Dendritic cell treated with granulocyte-macrophage colony-stimulating factor and Interleukin-4, amounts not matched to agents 40 ng/mL and 50 ng/mL, for 4 days (primary cell): ENCODE data around the gene IGFBP4.

Source experiments
- H3K27ac Mint-ChIP-seq: one replicate; pipeline ENCODE4 v1.8.0; 2022; ENCODE audit warnings: mild to moderate bottlenecking, mixed read lengths
- H3K27me3 Mint-ChIP-seq: one replicate; pipeline ENCODE4 v1.8.0; 2022; ENCODE audit warnings: mild to moderate bottlenecking, mixed read lengths
- H3K36me3 Mint-ChIP-seq: one replicate; pipeline ENCODE4 v1.8.0; 2022; ENCODE audit warnings: low read depth, mixed read lengths
- H3K4me1 Mint-ChIP-seq: one replicate; pipeline ENCODE4 v1.8.0; 2022; ENCODE audit warnings: low read depth, mixed read lengths
- H3K4me3 Mint-ChIP-seq: one replicate; pipeline ENCODE4 v1.8.0; 2022; ENCODE audit warnings: mild to moderate bottlenecking, moderate library complexity, mixed read lengths
- H3K9me3 Mint-ChIP-seq: one replicate; pipeline ENCODE4 v1.8.0; 2022; ENCODE audit warnings: mixed read lengths
- intact Hi-C: fragments of 100-400 bp; cut with micrococcal nuclease; formaldehyde crosslinking; loops from one replicate; pipeline ENCODE4 v1.15.0; 2022

Gene IGFBP4

GRCh38 chr17:40478486-40478885 lies 35.2 kb downstream of the IGFBP4 start:
- peaks cover 26% of the 10 kb centered on the region for H3K4me1 Mint-ChIP-seq
- H3K4me3 Mint-ChIP-seq, result no peak overlapping the region
- no peaks in the 10 kb centered on the region for H3K36me3 Mint-ChIP-seq
- intact Hi-C loops, result no loop called here
- no peaks in the 10 kb centered on the region for H3K9me3 Mint-ChIP-seq
- no peak overlapping the region for H3K27ac Mint-ChIP-seq
- H3K27me3 Mint-ChIP-seq, result peaks cover 18% of the 10 kb centered on the region

DNA sequence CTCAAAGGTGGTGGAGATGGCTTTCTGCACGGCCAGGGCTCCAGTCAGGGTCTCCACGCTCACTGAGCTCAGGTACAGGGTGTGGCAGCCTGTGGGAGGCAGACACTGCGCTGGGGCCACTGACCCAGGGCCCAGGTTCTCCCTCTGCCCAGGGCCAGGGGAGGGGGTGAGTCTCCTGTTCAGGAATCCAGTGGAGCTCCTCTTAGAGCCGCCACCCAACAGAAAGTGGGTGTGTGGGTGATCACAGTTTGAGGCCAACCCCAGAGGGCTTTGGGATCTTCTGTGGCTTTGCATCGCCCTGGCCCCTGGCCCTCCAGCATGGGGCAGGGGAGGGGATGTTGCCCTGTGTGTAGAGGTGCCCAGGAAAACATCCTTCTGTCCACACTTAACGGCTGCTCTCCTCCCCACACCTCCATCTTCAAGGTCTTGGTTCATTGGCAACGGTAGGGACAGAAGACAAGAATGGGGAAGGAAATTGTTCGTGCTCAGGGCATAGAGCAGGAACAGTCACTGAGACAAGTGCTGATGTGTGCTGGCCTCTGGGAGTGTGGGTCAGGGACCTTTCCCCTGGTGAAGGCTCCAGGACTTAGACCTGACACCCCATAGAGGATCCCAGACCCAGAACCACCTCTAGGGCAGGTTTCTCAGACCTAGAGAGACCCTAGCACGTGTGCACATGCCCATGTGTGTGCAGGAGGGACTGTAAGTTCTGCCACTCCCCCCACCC lies 36.7 kb downstream of the IGFBP4 start:
- H3K4me3 Mint-ChIP-seq, result no peak overlapping the region
- no peak overlapping the region for H3K27ac Mint-ChIP-seq

GRCh38 chr17:40480501-40481003 lies 37.3 kb downstream of the IGFBP4 start:
- intact Hi-C loops, result no loop called here
- peaks cover 24% of the 10 kb centered on the region for H3K27me3 Mint-ChIP-seq
- H3K27ac Mint-ChIP-seq, result no peak overlapping the region
- no peaks in the 10 kb centered on the region for H3K9me3 Mint-ChIP-seq
- no peaks in the 10 kb centered on the region for H3K36me3 Mint-ChIP-seq
- H3K4me1 Mint-ChIP-seq, result peaks cover 31% of the 10 kb centered on the region
- peak overlapping the region; percentile 7 for H3K4me3 Mint-ChIP-seq

More for the DNA sequence above, 36.7 kb downstream of the IGFBP4 start:
- Mint-ChIP-seq H3K36me3 (no peaks in the 10 kb centered on the region), H3K4me1 (peaks cover 31% of the 10 kb centered on the region), H3K27me3 (peaks cover 21% of the 10 kb centered on the region), H3K9me3 (no peaks in the 10 kb centered on the region)
- intact Hi-C loops, result no loop called here

- H3K4me1 Mint-ChIP-seq, result peaks cover 33% of the 10 kb centered on the region
- no peaks in the 10 kb centered on the region for H3K9me3 Mint-ChIP-seq
- H3K36me3 Mint-ChIP-seq, result no peaks in the 10 kb centered on the region
- intact Hi-C loops, result no loop called here
- H3K27ac Mint-ChIP-seq, result no peak overlapping the region
- no peak overlapping the region for H3K4me3 Mint-ChIP-seq
- peaks cover 27% of the 10 kb centered on the region for H3K27me3 Mint-ChIP-seq
Measured at GRCh38 chr17:40481106-40481505, 37.9 kb downstream of the IGFBP4 start.

DNA sequence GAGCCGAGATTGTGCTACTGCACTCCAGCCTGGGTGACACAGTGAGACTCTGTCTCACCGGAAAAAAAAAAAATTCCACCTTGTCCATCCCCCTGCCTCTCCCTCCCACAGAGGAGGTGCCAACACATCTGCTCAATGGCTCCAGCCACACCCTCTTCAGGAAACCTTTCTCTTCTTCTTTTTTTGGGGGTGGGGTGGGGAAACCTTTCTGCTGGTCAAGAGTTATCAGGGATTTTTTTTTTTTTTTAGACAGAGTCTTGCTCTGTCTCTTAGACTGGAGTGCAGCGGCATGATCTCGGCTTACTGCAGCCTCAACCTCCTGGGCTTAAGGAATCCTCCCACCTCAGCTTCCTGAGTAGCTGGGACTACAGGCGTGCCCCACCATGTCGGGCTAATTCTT lies 39.5 kb downstream of the IGFBP4 start:
- Mint-ChIP-seq H3K4me3 (no peak overlapping the region), H3K9me3 (no peaks in the 10 kb centered on the region)
- intact Hi-C loops, result no loop called here

DNA sequence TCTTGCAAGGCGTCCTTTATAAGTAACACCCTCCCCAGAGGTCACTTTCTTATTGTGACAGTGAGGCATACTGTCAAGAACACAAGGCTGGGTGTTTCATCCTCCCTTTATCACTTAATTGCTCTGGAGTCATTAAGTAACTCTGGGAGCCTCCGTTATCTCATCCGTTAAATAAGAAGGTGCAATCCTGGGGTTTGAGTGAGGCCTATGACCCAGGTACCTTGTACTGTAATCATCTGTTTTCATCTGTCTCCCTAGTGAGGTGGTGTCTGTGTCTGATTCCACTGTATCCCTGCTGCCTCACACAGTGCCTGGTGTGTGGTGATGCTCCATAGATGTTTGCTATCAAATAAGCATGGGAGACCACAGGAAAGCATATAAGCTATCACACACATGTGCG lies 40.4 kb downstream of the IGFBP4 start:
- H3K27me3 Mint-ChIP-seq, result peaks cover 41% of the 10 kb centered on the region
- H3K9me3 Mint-ChIP-seq, result no peaks in the 10 kb centered on the region
- intact Hi-C loops, result no loop called here
- H3K4me3 Mint-ChIP-seq, result no peak overlapping the region
- no peaks in the 10 kb centered on the region for H3K36me3 Mint-ChIP-seq
- H3K4me1 Mint-ChIP-seq, result peaks cover 45% of the 10 kb centered on the region
- no peak overlapping the region for H3K27ac Mint-ChIP-seq

More for the DNA sequence above, 39.5 kb downstream of the IGFBP4 start:
- H3K27ac Mint-ChIP-seq, result no peak overlapping the region
- H3K27me3 Mint-ChIP-seq, result peaks cover 36% of the 10 kb centered on the region
- H3K36me3 Mint-ChIP-seq, result no peaks in the 10 kb centered on the region
- peaks cover 45% of the 10 kb centered on the region for H3K4me1 Mint-ChIP-seq

DNA sequence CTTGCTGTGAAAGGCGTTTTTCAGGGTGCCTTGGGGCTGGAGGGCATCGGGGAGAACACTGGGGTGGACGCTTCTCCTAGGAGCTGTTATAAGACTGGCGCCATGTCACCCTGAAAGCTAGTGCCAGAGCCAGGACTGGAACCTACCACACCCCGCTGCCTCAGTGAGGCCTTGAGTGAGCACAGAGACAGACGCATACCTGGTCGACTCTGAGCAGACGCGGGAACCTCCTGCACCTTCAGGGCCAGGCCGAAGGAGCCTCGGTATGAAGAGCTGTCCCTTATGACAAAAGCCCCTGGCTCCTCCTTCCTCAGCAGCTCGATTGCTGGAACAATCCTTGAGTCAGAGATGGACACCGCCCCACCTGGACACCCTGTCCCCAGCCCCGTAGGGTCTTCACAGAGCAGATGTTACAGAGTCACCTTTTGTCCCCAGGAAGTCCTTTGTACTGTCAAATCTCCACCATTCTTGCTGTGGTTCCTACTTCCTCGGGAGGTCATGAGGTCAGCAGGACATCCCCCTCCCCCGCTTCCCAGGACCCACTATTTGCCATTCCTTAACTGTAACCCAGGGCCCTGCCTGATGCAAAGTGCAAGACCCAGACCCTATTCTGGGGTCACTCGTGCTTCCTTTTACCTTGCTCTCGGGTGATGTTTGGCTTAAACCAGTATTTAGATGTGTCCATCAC lies 41.2 kb downstream of the IGFBP4 start:
- no peak overlapping the region for H3K27ac Mint-ChIP-seq
- peaks cover 45% of the 10 kb centered on the region for H3K4me1 Mint-ChIP-seq
- no peak overlapping the region for H3K4me3 Mint-ChIP-seq
- intact Hi-C loops, result no loop called here
- peaks cover 41% of the 10 kb centered on the region for H3K27me3 Mint-ChIP-seq
- H3K36me3 Mint-ChIP-seq, result no peaks in the 10 kb centered on the region
- H3K9me3 Mint-ChIP-seq, result no peaks in the 10 kb centered on the region

GRCh38 chr17:40484973-40485530 lies 41.8 kb downstream of the IGFBP4 start:
- Mint-ChIP-seq H3K36me3 (no peaks in the 10 kb centered on the region), H3K4me1 (peaks cover 38% of the 10 kb centered on the region), H3K27ac (no peak overlapping the region)

DNA sequence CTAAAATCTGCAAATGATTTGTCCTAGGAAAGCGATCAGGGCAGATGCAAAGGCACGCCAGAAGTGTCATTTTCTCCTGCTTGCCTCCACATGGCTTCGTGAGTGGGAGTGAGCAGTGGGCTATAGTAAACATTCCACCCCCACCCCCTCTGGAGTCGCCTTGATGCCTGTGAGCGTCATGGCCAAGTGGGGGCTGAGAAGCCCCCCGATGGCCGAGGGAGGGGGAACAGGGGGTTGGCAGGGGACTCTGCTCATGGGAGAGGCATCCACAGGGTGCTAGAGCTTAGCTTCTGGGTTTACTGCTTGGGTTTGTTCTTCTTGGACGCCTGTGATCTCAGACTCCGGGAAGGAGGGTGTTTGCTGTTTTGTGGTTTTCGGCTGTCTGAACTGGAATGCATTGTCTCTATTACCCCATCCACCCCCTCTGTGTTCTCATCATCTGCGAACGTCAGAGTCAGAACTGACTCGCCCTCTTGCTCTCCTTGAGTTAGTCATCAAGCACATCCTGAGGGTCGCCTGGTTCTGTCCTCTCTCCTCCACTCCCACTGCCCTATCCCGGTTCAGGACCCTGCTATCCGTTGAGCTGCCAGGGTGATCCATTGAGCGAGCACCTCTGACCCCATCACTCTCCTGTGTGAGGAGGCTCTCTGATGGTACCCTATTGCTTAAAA lies 42.7 kb downstream of the IGFBP4 start:
- intact Hi-C loops, result no loop called here
- H3K4me1 Mint-ChIP-seq, result peaks cover 29% of the 10 kb centered on the region
- no peak overlapping the region for H3K4me3 Mint-ChIP-seq
- no peaks in the 10 kb centered on the region for H3K36me3 Mint-ChIP-seq
- no peak overlapping the region for H3K27ac Mint-ChIP-seq
- H3K27me3 Mint-ChIP-seq, result peaks cover 46% of the 10 kb centered on the region
- no peaks in the 10 kb centered on the region for H3K9me3 Mint-ChIP-seq

More at GRCh38 chr17:40484973-40485530, 41.8 kb downstream of the IGFBP4 start:
- Mint-ChIP-seq H3K9me3 (no peaks in the 10 kb centered on the region), H3K4me3 (no peak overlapping the region), H3K27me3 (peaks cover 42% of the 10 kb centered on the region)
- intact Hi-C loops, result no loop called here

GRCh38 chr17:40486522-40487370 lies 43.5 kb downstream of the IGFBP4 start:
- intact Hi-C loops, result no loop called here
- H3K4me1 Mint-ChIP-seq, result peaks cover 24% of the 10 kb centered on the region

DNA sequence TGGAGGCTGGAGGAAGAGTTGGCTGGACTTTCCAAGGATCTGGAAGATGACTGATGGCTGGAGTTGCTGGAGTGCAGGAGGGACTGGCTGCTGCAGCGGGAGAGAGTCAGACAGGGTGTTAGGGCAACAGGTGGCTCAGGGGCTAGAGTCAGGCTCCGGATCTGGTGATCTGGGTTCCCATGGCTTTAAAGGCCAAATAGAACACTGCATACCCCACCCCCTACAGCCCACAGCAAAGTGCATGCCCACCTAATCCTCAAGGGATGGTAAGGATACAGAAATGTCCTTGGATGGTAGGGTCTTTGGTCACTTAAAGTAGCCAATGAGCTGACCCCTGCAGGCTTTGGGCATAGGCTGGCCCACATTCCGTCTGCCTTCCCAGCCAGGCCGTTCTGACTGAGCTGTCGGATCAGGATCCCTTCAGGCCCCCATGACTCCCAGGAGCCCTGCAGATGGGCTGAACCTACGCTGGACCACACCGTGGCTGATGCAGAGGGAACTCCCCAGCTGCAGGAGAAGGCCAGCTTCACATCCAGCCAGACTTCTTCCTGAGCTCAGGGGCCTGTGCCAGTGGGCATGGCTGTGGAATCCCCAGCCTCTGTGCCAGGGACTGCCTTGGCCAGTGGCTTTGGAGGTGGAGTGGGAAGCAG lies 44.2 kb downstream of the IGFBP4 start:
- Mint-ChIP-seq H3K9me3 (no peaks in the 10 kb centered on the region), H3K27ac (no peak overlapping the region), H3K36me3 (no peaks in the 10 kb centered on the region), H3K4me1 (peaks cover 23% of the 10 kb centered on the region), H3K27me3 (peaks cover 44% of the 10 kb centered on the region), H3K4me3 (no peak overlapping the region)
- intact Hi-C loops, result no loop called here

More at GRCh38 chr17:40486522-40487370, 43.5 kb downstream of the IGFBP4 start:
- Mint-ChIP-seq H3K4me3 (no peak overlapping the region), H3K9me3 (no peaks in the 10 kb centered on the region), H3K36me3 (no peaks in the 10 kb centered on the region), H3K27ac (no peak overlapping the region), H3K27me3 (peaks cover 44% of the 10 kb centered on the region)

DNA sequence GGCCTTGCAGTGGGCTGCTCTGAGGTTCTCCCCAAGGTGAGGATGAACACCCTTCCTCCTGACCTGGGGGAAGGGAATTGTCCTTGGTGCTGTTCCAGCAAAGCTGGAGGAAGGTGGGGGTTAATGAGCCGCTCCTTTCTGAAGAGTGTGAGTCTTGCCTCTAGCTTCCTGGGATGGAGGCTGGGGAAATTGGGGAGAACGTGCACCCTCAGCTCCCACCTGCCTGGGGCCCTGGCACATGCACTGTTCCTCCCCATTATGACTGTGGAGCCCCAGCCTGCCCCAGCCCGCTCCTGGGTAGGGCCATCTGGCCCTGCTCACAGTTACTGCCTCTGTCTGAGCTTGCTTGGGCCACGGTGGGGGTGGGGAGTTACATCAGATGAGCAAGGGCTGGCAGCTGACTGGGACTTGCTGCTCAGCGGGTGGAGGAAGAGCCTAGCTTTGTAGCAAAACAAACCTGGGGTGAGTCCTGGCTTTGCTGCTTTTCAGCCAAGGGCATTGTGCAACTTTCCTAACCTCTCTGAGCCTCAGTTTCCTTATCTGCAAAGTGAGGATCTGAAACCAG lies 47.1 kb downstream of the IGFBP4 start:
- H3K27me3 Mint-ChIP-seq, result peaks cover 34% of the 10 kb centered on the region
- no peak overlapping the region for H3K27ac Mint-ChIP-seq
- peaks cover 14% of the 10 kb centered on the region for H3K4me1 Mint-ChIP-seq
- no peaks in the 10 kb centered on the region for H3K36me3 Mint-ChIP-seq
- no peaks in the 10 kb centered on the region for H3K9me3 Mint-ChIP-seq
- intact Hi-C loops, result no loop called here
- no peak overlapping the region for H3K4me3 Mint-ChIP-seq
